HG02870 (cell line): ENCODE measurements around the gene ITM2B.

Experiments
- ATAC-seq: cut with Tn5 transposase; IDR thresholded peaks from one replicate; pipeline ENCODE4 v1.9.1; 2021; ENCODE audit warnings: mild to moderate bottlenecking, moderate library complexity; ENCODE audit not compliant: unreplicated experiment

The ITM2B gene

DNA sequence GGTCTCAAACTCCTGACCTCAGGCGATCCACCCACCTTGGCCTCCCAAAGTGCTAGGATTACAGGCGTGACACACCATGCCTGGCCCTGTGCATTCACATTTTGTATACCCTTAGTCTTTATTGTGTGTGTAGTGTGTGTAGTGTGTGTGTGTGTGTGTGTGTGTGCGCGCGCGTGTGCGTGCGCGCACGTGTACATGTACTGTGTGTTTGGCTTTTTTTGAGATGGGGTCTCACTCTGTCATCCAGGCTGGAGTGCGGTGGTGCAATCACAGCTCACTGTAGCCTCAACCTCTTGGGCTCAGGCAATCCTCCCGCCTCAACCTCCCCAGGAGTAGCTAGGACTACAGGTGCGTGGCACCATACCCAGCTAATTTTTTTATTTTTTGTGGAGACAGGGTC lies 22.1 kb downstream of the ITM2B start:
- no peak for ATAC-seq

DNA sequence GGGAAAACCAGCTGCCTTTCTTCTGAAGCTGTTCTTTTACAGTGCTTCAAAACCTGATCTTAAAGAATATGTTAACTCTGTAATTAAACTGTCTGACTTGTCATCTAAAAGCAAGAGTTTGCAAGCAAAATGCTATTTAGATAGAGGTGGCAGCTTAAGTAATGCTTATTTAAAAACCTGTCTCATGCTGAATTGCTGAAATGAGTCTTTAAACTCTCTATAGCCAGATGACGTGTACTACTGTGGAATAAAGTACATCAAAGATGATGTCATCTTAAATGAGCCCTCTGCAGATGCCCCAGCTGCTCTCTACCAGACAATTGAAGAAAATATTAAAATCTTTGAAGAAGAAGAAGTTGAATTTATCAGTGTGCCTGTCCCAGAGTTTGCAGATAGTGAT lies 22.9 kb downstream of the ITM2B start:
- no peak for ATAC-seq

DNA sequence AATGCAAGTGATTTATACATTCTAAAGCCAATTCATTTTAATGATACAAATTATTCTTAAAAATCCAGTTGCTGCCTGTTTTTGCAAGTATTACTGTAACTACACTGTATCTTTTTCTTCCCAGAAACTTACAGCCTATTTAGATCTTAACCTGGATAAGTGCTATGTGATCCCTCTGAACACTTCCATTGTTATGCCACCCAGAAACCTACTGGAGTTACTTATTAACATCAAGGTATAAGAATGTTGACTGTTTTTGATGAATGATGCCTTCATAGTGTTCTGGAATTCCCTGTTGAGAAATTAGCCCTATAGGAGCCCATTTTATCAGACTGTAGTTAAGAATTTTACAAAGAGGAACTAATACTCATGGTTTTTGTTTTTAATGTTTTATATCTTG lies 25.0 kb downstream of the ITM2B start:
- ATAC-seq, result no peak

DNA sequence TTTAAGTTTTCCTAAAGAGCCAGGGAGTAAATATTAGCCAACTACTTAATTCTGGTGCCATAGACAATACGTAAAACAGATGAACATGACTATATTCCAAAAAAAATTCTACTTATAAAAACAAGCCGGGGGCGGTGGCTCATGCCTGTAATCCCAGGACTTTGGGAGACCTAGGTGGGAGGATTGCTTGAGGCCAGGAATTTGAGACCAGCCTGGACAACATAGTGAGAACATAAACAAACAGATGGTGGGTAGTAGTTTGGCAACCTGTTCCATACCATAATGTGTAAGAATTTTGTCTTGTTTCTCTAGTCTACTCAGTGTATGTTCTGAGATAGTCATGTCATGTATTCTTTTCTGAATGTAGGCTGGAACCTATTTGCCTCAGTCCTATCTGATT lies 25.4 kb downstream of the ITM2B start:
- ATAC-seq, result no peak

DNA sequence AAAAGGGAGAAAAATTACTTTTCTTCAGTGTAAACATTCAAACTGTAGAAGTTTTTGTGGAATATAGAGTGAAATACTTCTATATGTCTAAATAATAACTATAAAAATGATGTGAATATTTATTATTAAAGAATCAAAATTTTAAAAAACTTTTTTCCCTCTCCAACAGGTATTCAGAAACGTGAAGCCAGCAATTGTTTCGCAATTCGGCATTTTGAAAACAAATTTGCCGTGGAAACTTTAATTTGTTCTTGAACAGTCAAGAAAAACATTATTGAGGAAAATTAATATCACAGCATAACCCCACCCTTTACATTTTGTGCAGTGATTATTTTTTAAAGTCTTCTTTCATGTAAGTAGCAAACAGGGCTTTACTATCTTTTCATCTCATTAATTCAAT lies 28.0 kb downstream of the ITM2B start:
- no peak for ATAC-seq

DNA sequence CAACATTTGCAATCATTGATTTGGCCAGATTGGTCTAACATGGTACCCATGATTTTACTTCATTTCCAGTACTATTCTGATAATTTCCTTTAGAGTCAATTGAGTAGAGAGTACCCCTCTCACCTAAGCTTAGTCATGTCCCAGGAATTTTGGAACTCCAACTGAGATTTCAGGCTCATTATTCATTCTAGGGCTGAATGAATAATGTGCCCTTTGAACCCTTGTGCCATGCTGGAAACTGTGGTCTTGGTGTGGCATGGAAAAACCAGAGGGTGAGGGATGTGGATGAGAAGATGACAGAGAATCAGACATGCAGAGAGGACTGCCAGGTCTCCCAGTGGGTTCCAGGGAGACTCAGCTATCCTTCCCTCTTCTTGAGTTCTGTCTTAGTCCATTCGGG lies 30.2 kb downstream of the ITM2B start:
- ATAC-seq, result no peak

DNA sequence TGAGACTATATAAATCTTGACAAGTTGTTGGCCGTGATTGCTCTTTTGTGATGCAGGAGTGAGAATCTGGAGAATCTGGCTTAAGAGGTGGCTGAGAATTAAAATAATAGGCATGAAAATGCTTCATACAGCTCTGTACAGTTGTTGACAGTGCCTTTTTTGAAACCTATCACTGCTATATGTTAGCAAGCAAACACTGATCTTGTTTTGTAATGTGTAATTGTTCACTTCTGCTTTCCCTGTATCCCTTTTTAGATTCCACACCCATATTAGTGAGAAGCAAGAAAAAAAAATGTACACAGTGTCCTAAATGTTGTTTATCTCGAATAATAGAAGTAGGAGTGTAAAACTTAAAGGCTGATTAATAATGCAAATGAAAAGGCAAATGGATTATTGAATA lies 31.1 kb downstream of the ITM2B start:
- no peak for ATAC-seq

DNA sequence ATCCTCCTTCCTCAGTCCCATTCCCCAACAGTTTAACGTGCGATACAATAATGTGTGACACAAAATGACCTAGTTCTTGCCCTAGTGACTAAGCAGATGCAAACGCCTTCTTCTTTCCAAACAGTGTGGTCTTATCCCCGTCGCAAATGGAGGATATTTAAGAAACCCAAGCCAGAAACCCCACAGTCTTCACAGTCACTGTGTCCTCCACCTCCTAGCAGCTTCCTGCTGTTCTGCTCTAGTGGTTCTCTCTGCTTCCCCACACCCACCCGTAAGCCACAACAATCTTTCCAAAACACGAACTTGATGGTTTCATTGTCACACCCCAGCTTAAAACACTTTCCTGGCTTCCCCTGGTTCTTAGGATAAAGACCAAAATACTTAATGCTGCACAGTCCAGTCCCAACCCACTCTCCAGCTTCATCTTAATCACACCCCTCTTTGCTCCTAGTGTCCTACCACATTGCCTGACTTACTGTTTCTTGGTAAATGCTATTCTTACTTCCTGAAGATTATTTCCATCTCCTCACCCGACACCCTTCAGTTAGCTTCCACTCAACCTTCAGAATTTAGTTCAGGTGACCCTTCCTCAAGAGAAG lies 32.3 kb downstream of the ITM2B start:
- no peak for ATAC-seq

DNA sequence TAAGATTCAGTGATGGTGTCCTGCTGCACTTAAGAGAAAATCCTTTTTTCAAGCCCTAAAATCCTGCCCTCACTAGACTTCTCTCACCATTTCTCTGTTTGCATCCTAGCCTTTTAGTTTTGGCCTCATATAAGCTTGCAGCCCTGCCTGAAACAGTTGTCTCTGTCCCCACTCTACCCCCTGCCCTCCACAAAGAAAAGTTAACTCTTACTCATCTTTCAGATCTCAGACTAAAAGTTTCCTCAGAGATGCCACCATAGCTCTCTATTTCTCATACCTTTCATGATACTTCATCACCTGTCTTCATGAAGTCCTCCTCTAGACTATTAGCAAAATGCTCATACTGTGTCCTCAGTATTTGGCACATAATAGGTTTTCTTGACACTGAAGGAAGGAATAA lies 33.1 kb downstream of the ITM2B start:
- ATAC-seq, result no peak

DNA sequence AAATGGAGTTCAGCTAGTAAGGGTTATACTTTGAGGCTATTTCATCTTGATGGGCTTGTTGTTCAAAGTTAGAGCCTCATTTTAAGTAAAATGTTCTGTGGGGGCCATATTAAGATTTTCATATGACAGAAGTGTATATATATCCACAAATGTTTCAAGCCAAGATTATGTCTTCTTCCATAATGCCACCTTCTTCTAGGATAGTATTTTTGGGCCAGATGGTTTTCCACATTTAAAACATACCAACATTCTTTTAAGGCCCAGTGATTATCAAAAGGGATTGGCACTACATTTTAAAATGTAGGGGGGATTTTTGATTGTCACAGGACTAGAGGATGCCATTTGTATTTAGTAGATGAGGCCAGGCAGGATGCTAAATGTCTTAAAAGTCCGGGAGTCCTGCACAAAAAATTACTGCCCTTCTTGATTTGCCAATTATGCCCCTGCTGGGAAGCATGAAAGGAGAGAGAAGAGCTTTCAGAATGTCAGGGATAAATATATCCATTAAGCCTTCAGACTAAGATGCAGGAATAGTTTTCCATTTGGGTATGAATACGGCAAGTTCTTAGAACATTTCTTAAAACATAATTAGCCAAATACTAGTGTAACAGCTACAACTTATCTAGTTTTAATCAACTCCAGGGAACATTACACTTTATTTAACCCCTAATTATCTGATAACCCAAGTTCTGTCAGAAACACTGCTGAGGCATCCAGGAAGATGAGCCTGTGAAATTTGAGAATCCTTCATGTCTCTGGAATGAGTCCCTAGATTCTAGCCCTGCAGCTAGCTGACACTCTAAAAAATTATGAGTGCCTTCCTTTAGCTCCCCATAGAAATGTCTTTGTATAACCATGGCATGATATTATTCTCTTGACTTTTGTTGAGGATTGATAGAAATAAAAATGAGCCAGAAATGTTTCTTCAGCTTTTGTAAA lies 34.0 kb downstream of the ITM2B start:
- ATAC-seq, result no peak

DNA sequence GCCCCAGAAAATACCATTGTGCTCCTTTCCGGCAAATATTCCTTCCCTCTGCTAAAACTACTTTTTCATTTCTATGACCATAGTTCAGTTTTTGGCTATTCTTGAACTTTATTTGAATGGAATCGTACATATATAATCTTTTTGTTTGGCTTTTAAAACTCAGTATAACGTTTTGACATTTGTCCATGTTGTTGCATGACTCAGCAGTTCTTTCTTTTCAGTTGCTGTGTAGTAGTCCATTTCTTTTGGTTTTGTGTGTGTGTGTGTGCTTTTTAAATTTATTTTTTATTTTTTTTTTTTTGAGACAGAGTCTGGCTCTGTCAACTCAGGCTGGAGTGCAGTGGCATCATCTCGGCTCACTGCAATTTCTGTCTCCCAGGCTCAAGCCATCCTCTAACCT lies 35.0 kb downstream of the ITM2B start:
- no peak for ATAC-seq

DNA sequence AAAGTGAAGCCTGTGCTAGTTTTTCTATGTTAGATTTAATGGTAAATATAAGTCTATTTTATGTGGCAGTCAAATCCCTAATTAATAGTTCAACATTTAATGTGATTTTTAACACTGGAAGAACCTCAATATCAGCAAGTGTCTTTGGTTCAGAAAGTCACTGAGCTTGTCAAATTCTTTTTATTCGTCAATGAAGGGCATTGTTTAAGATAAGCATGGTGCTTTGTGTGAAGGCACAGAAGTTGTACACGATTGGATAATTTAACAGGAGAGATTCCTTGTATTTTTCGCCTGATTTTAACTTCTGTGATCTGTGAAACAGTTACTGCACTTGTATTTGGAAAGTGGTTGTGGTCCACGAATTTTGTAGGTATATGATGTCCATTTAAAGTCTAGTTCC lies 40.3 kb downstream of the ITM2B start:
- ATAC-seq, result no peak

DNA sequence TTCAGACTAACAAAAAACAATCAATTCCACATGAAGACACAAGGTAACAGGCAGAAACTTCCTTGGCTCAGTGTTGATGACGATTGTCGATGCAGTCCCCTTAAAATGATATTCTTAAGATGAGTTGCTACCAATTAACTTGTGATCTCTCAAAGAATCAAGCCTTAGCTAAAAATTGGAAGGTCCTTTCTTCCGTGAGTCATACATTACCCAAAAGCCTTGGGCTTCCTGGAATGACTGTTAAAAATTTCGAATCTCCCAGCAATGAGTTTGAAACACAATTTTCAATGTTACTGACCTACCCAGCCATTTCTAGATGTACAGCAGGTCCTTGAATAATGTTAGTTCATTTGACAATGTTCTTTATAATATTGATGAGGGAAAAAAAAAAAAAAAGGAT lies 42.5 kb downstream of the ITM2B start:
- ATAC-seq, result no peak

DNA sequence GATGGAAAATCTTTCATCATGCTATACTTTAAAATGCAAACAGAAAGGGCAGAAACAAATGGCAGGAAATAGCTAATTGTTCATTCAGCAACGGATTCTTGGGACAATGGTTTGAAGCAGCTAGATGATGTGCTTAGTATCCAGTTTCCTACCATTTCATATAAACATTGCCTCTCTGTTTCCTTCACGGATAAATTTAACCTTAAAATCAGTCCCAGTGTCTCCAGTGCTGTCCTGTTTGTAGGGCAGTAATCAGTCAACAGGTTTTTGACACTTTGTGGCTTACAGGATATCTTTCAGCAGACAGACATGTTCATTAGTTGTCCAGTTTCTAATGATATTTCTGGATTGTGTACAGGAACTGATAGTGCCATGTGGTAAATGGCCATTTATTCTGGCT lies 45.8 kb downstream of the ITM2B start:
- ATAC-seq, result no peak

DNA sequence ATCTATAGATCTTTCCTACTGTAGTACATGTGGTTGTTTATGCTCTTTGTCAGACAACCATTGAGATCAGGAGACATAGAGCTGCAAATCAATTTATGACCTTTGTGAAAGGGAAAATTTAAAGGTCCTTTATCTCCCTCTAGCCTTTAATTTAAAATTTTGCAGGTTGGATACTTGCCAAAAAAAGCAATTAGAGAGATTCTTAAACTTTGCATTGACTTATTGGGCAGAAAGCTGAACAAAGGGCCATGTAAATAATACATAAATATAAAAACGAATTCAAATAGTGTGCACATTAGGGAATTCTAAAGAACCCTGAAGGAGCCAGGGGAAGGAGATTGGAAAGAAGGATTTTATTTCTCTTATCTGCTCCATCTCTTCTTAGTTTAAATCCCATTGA lies 48.5 kb downstream of the ITM2B start:
- ATAC-seq, result no peak

DNA sequence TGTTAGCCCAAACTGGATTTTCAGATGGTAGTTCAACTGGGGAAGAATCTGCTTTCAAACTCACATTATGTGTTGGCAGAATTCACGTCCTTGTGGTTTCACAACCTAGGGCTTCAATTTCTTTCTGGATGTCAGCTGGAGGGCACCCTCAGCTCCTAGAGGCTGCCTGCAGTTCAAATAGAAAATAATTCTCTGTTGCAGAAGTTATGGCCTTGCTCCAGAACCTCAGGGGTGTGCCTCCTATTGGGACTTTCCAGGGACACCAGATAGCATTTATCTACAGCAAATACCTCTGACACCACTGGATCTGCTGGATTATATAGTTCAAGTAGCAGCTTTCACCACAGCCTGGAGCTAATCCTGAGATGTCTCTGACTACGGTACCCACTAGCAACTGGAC lies 58.7 kb downstream of the ITM2B start:
- ATAC-seq, result no peak

DNA sequence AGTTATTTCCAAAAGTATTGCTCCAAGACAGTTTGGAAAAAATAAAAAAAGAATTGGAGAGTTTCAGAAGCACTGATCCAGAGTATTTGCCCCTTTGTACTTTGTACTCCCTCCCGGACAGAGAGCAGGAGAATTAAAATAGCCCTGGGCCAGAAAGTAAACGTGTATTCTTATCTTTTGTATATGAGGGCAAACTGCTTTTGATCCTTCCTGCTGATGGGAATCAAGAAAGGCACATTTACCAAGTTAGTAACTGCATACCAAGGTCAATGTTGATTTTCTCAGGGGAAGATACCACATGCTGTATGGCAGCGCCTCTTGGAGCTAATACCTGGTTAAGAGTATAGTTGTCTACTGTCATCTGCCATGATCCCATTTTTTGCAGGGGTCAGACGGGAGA lies 59.6 kb downstream of the ITM2B start:
- ATAC-seq, result no peak

DNA sequence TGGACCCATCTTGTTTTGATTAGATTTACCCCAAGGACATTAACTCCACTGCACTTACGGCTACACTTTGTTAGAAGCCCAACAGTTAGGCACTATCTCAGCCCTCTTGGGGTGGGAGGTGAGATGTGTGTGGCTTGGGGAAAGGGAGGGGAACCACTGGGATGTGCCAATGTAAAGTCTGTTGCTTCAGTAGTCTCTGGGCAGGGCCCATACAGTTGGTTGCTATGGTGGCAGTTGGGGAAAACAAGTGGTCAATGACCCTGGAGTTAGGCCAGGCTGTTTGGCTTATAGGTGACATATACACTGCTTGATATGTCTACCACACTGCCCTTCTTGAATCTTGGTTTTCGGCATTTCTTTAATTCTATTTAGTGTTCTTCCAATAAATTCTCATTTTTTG lies 61.6 kb downstream of the ITM2B start:
- ATAC-seq, result no peak

DNA sequence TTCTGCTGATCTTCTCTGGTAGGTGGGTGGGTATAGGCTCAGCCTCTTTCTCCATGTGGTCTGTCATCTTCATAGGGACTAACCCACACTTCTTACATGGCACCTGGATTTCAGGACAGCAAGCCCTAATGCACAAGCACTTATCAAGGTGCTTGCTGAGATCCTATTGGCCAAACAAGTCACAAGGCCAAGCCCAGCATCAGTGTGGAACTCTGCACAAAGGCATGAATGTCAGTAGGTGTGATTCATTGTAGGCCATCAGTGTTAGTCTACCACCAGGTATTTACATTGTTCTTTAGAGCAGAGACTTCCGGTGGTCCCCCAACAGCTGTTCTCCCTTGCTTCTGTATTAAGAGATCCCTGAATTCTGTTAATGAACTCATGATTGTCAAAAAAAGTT lies 62.3 kb downstream of the ITM2B start:
- ATAC-seq, result no peak

DNA sequence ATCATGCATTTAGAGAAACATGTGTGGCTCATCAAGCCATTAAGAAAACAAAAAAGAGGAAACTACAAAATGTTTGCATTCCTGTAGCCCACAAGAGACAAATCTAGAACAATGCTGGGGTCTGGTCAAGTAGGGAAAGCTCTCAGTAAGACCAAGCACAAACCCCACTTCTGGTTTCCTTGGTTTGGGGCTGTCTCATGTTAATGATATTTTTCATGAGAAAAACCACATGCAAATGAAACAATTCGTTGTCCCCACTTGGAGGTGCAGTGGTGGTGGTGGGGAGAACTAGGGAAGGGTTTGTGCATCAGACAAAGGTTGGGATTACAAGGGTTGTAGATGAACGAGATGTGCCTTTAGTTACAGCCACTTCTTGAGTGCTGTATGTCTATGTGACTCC lies 63.5 kb downstream of the ITM2B start:
- no peak for ATAC-seq

DNA sequence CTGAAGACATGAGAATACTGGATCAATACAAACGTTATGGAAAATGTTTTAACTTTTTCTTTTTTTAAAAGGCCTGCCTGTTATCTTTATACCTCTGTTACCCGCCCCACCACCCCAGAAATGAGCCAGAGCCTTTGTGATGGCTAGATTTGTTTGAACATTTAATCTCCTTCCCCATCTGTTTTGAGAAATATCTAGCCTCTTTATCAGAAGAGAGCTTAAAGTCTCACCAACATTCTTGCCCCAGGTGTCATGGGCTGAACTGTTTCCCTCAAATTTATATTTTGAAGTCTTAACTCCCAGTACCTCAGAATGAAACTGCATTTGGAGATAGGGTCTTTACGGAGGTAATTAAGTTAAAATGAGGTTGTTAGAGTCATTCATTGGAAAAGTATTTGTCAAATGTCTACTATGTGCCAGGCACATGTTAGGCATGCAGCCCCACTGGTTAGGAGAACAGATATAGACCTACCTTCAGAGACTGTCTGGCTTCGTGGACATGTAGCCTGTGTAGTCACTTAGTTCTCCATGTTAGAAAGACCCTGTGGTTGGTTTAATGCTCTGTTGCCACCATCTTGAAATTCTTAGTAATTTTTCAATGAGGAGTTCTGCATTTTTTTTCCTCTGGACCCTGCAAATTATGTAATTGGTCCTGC lies 64.3 kb downstream of the ITM2B start:
- no peak for ATAC-seq

DNA sequence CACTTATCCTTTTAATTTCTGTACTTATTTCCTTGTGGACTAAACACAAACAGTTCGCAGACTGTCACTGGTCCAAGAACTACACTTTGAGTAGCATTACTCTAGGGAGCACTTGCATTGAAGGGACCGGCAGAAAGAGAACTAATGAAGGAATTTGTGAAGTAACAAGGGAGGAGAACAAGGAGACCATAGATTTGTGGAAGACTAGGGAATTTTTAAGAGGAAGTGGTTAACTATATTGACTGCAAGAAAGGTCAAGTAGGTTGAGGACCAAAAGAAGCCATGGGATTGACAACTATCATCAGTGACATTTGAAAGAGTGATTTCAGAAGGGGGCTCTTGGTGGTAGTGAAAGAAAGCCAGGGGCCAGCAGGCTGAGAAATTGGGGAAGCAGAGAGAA lies 66.6 kb downstream of the ITM2B start:
- no peak for ATAC-seq
